Upper lobe of right lung (tissue), 1 donor: ENCODE measurements around the gene OLAH. TPM values are rescaled to one million over a fixed set of nuclear protein-coding genes. Genes with fewer than 3 reads are reported as not detected.
"Not testable (repeated sequence)": the region's sequence is repeated elsewhere in the genome, so short reads cannot be mapped to it uniquely, and the experiment has no call there.

Experiments used
- ATAC-seq: fragments of 200-7000 bp; cut with Tn5 transposase; one replicate; pipeline ENCODE4 v1.9.1; 2020; ENCODE audit warnings: mild to moderate bottlenecking, moderate library complexity
- DNase-seq: peaks from one replicate; pipeline ENCODE4 v3.0.0-alpha.2; 2020
- H3K27ac ChIP-seq: fragments of 200-600 bp; one replicate; pipeline ENCODE4 v1.8.0; 2022
- H3K27me3 ChIP-seq: fragments of 200-600 bp; one replicate; pipeline ENCODE4 v1.8.0; 2022; ENCODE audit warnings: mild to moderate bottlenecking
- H3K36me3 ChIP-seq: fragments of 200-600 bp; one replicate; pipeline ENCODE4 v1.8.0; 2022
- H3K4me1 ChIP-seq: fragments of 200-600 bp; one replicate; pipeline ENCODE4 v1.8.0; 2022
- H3K4me3 ChIP-seq: fragments of 200-600 bp; one replicate; pipeline ENCODE4 v1.8.0; 2022; ENCODE audit warnings: mild to moderate bottlenecking
- H3K9me3 ChIP-seq: fragments of 200-600 bp; one replicate; pipeline ENCODE4 v1.8.0; 2022
- CTCF ChIP-seq: fragments of 200-600 bp; IDR thresholded peaks from one replicate; pipeline ENCODE4 v1.8.0; 2022; ENCODE audit warnings: antibody characterized with exemption
- intact Hi-C: fragments of 100-400 bp; cut with DNase I; formaldehyde crosslinking; loops from one replicate; pipeline ENCODE4 v1.11.0; 2022
- long read RNA-seq: library from polyadenylated mRNA; unstranded; transcript quantifications from one replicate; pipeline ENCODE4 v2.0.0, GENCODE V29; 2021
- total RNA-seq: library from RNA; stranded (reverse); fragmentation: NEBNext Ultra II Directional; extraction: Animal tissue kit (Norgen Biotek cat#: 25700); gene quantifications from one replicate; pipeline ENCODE4 v1.2.1, GENCODE V29; 2021
- donor health status: DM: no; HTN: yes; CAD: no; lungs with severe emphysema.

Gene OLAH
- total RNA-seq = 0.93 TPM
- long read RNA-seq, partial matches to known transcripts = 0 of 2 reads
- long read RNA-seq, other reads (novel, unspliced or antisense) = 1 of 2 reads

- no peak within 1 kb of the TSS for H3K4me3 ChIP-seq
- no peaks in the 10 kb centered on the region for H3K36me3 ChIP-seq
- no peak for DNase-seq
- no peaks in the 10 kb centered on the region for H3K27me3 ChIP-seq
- H3K9me3 ChIP-seq = no peaks in the 10 kb centered on the region
- intact Hi-C loops = no loop called here
- ATAC-seq = peak; percentile 47
- H3K27ac ChIP-seq = no peak within 1 kb of the TSS
- no peaks in the 10 kb centered on the region for H3K4me1 ChIP-seq
- no peak for TF ChIP-seq CTCF
Measured at GRCh38 chr10:15043674-15044073, at the start of gene OLAH. OLAH (plus strand) TSS chr10:15043943; CDS start chr10:15047289, 3,346 bp downstream.

DNA sequence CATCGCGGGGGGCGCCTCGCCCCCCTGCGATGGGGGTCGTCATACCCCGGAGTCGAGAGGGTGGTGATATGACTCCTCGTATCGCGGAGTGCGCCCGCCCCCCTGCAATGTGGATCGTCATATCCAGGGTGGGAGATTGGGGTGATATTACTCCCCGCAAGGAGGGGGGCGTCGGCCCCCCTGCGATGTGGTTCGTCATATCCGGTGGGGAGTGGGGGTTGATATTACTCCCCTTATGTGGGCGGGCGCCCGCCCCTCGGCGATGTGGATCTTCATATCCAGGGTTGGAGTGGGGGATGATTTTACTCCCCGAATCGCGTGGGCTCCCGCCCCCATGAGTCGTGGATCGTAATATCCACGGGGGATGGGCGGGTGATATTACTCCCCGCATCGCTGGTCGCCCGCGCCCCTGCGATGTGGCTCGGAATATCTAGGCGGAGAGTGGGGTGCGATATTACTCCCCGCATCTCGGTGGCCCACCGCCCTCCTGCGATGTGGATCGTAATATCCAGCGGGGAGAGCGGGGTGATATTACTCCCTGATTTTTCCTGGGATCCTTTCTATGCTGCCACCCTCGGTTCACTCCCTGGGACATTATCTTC, 47.7 kb upstream of the OLAH start:
- Histone ChIP-seq H3K36me3 (no peaks in the 10 kb centered on the region), H3K4me3 (no peak overlapping the region), H3K9me3 (no peaks in the 10 kb centered on the region), H3K27ac (no peak overlapping the region), H3K27me3 (no peaks in the 10 kb centered on the region), H3K4me1 (no peaks in the 10 kb centered on the region)
- TF ChIP-seq CTCF = no peak
- DNase-seq (no peak), ATAC-seq (no peak)
- intact Hi-C loops = no loop called here

DNA sequence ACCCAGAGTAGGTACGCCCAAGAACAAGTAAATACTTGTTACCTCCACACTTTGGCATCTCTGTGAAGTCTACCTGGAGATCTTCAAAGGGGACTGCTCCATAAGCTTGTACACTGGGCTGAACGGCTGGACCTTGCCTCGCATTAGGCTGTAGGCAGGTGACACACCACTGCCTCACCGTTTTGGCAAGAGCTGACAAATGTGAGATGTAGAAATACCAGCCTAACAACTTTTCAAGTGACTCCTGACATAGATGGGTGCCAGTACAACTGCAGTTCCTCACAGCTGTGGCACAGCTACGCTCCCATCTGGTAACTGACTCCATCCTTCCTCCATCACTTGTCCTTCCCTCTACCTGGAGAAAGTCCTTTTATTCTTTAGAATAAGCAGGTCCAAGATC, 30.2 kb upstream of the OLAH start:
- intact Hi-C loops, H3K27me3 ChIP-seq, H3K27ac ChIP-seq, H3K4me3 ChIP-seq, DNase-seq, H3K4me1 ChIP-seq, H3K9me3 ChIP-seq, H3K36me3 ChIP-seq: not testable (repeated sequence)
- peak; percentile 90 for ATAC-seq

DNA sequence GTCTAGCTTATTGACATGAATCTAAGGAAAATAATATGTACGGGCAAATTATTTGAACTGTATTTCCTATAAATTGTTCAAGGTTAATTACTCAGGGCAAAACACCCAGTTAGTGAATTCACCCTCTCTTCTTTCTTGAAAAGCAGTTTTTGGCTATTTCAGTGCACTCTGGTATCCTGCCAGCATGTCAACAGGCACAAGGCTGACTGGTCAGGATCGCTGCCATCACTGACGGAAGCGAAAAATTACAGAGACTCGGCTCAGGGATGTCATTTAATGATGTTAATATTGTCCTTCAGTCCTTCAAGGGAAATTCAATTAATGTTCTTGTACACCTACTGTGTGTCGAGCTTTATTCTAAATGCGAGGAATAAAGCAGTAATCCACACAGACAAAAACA, 28.3 kb upstream of the OLAH start:
- ATAC-seq (no peak), DNase-seq (no peak)
- no peak overlapping the region for H3K27ac ChIP-seq
- intact Hi-C loops = no loop called here
- no peaks in the 10 kb centered on the region for H3K9me3 ChIP-seq
- no peak overlapping the region for H3K4me3 ChIP-seq
- no peaks in the 10 kb centered on the region for H3K27me3 ChIP-seq
- no peak for TF ChIP-seq CTCF
- no peaks in the 10 kb centered on the region for H3K36me3 ChIP-seq
- no peaks in the 10 kb centered on the region for H3K4me1 ChIP-seq

DNA sequence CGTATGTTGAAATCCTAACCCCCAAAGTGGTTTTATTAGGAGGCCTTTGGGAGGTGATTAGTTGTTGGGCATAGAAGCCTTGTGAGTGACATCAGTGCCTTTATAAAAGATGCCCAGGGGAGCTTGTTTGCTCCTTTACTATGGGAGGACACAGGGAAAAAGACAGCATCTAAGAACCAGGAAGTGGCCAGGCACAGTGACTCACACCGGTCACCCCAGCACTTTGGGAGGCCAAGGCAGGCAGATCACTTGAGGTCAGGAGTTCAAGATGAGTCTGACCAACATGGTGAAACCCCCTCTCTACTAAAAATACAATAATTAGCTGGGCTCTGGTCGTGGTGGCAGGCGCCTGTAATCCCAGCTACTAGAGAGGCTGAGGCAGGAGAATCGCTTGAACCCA, 22.8 kb upstream of the OLAH start:
- H3K4me3 ChIP-seq, DNase-seq, H3K4me1 ChIP-seq, H3K27ac ChIP-seq, H3K27me3 ChIP-seq, H3K9me3 ChIP-seq, H3K36me3 ChIP-seq, intact Hi-C loops: not testable (repeated sequence)
- peak; percentile 28 for ATAC-seq

DNA sequence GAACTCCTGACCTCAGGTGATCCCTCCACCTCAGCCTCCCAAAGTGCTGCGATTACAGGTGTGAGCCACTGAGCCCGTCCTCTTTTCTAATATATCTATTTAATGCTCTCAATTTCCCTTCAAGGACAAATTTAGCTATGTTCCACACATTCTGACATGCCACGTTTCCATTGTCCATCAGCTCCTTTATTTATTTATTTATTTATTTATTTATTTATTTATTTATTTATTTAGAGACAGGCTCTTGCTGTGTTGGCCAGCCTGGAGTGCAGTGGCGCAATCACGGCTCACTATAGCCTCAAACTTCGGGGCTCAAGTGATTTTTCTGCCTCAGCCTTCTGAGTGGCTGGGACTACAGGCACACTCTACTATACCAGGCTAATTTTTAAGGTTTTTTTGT, 20.7 kb upstream of the OLAH start:
- ATAC-seq, H3K36me3 ChIP-seq, H3K27me3 ChIP-seq, H3K27ac ChIP-seq, H3K9me3 ChIP-seq, H3K4me3 ChIP-seq, DNase-seq, intact Hi-C loops, H3K4me1 ChIP-seq: not testable (repeated sequence)

GRCh38 chr10:15024017-15025004, 19.4 kb upstream of the OLAH start:
- H3K27me3 ChIP-seq, H3K36me3 ChIP-seq, ATAC-seq, H3K27ac ChIP-seq, H3K4me3 ChIP-seq, H3K4me1 ChIP-seq, intact Hi-C loops, DNase-seq, H3K9me3 ChIP-seq: not testable (repeated sequence)

GRCh38 chr10:15025040-15025439, 18.7 kb upstream of the OLAH start:
- H3K27me3 ChIP-seq, H3K36me3 ChIP-seq, H3K4me1 ChIP-seq, ATAC-seq, intact Hi-C loops, DNase-seq, H3K4me3 ChIP-seq, H3K27ac ChIP-seq, H3K9me3 ChIP-seq: not testable (repeated sequence)
